Endodermal cell (in vitro differentiated cells): ENCODE results near the gene TDRD12. TPM values are rescaled to one million over a fixed set of nuclear protein-coding genes. Genes with fewer than 3 reads are reported as not detected.

Experiments used
- DNase-seq: peaks from one replicate; pipeline ENCODE4 v3.0.0-alpha.2; 2017
- H3K27ac ChIP-seq: 2 replicates; pipeline ENCODE4 v1.5.1; 2013; ENCODE audit warnings: mild to moderate bottlenecking, low read depth, low read length, moderate library complexity
- H3K27me3 ChIP-seq: 2 replicates; pipeline ENCODE4 v1.6.1; 2013; ENCODE audit warnings: mild to moderate bottlenecking, low read length, moderate library complexity; ENCODE audit not compliant: insufficient read depth, control insufficient read depth, poor library complexity, severe bottlenecking
- H3K36me3 ChIP-seq: 2 replicates; pipeline ENCODE4 v1.7.0; 2013; ENCODE audit warnings: mild to moderate bottlenecking, low read length, moderate library complexity; ENCODE audit not compliant: control insufficient read depth, insufficient read depth
- H3K4me1 ChIP-seq: one replicate; pipeline ENCODE4 v1.7.0; 2013; ENCODE audit warnings: low read length; ENCODE audit not compliant: control insufficient read depth, insufficient read depth
- H3K4me3 ChIP-seq: 2 replicates; pipeline ENCODE4 v1.5.1; 2013; ENCODE audit warnings: mild to moderate bottlenecking, low read length, moderate library complexity
- H3K9ac ChIP-seq: 2 replicates; pipeline ENCODE4 v1.6.1; 2013; ENCODE audit warnings: mild to moderate bottlenecking, low read length, moderate library complexity; ENCODE audit not compliant: poor library complexity, severe bottlenecking; ENCODE audit errors: extremely low read depth
- H3K9me3 ChIP-seq: 2 replicates; pipeline ENCODE4 v1.6.1; 2013; ENCODE audit warnings: mild to moderate bottlenecking, low read length, moderate library complexity; ENCODE audit not compliant: control insufficient read depth
- H3K27ac Mint-ChIP-seq: 2 replicates; pipeline ENCODE4 v1.8.0; 2020; ENCODE audit warnings: mixed read lengths
- H3K27me3 Mint-ChIP-seq: 2 replicates; pipeline ENCODE4 v1.8.0; 2021; ENCODE audit warnings: mild to moderate bottlenecking, mixed read lengths; ENCODE audit not compliant: insufficient read depth
- H3K36me3 Mint-ChIP-seq: 2 replicates; pipeline ENCODE4 v1.8.0; 2020; ENCODE audit warnings: low read depth, mixed read lengths
- H3K4me1 Mint-ChIP-seq: 2 replicates; pipeline ENCODE4 v1.8.0; 2020; ENCODE audit warnings: mixed read lengths
- H3K4me3 Mint-ChIP-seq: 2 replicates; pipeline ENCODE4 v1.8.0; 2020; ENCODE audit warnings: mild to moderate bottlenecking, moderate library complexity, mixed read lengths
- H3K9me3 Mint-ChIP-seq: 2 replicates; pipeline ENCODE4 v1.8.0; 2020; ENCODE audit warnings: mild to moderate bottlenecking, mixed read lengths
- WGBS, 2 experiments: methylation state at CpG; one replicate each; pipeline versions ENCODE4 v1.1.5 to v1.1.7; 2013; ENCODE audit warnings: missing lambda C conversion rate in 2 of 2, mixed read lengths in 1 of 2; ENCODE audit not compliant: insufficient coverage in 1 of 2, insufficient read length in 1 of 2; 5-methylcytosine and 5-hydroxymethylcytosine counted together
- total RNA-seq, 2 donors: library from RNA; stranded (reverse); fragmentation: NEBNext Ultra II Directional in 1 of 2; extraction: Animal tissue kit (Norgen Biotek cat#: 25700) in 1 of 2; gene quantifications; 2 replicates in 1 of 2; 3 replicates in 1 of 2; pipeline ENCODE4 v1.2.1, GENCODE V29; 2021
- TF ChIP-seq, protein P1 (sequence below): fragments of 200-600 bp; sonication (generic); conservative IDR thresholded peaks from 2 replicates; pipeline ENCODE4 v1.5.0; 2021; ENCODE audit warnings: antibody characterized with exemption, mild to moderate bottlenecking

TDRD12 gene
- total RNA-seq, 2 donors from 2014 or later: 0.20 to 0.84 TPM

DNA sequence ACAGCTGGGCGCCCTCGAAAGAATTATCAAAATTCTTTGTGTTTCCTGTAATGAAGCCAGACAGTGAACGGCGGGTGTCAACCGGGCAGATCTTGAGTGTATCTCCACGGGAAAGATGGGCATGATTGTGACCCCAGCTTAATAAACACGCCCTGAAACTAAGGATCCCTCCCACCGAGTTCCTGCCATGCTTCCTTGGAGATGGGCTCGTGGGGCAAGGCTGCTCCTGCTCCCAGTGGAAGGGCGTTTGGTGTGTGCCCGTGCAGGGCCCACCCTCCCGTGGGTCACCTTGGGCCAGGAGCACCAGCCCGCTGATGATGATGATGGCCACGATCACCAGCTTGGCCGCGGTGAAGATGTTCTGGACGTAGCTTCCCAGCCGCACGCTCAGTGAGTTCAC, 142.6 kb downstream of the TDRD12 start:
- Mint-ChIP-seq H3K36me3 (no peaks in the 10 kb centered on the region), H3K9me3 (no peaks in the 10 kb centered on the region), H3K27me3 (peaks cover 1% of the 10 kb centered on the region), H3K27ac (no peak overlapping the region), H3K4me3 (no peak overlapping the region), H3K4me1 (no peaks in the 10 kb centered on the region)
- Histone ChIP-seq H3K9me3 (no peaks in the 10 kb centered on the region), H3K27ac (no peak overlapping the region), H3K9ac (no peak overlapping the region), H3K4me3 (no peak overlapping the region), H3K27me3 (no peaks in the 10 kb centered on the region), H3K4me1 (no peaks in the 10 kb centered on the region), H3K36me3 (no peaks in the 10 kb centered on the region)
- DNase-seq: no peak
- 93 to 98% methylated on average over 10 to 19 of the region's 19 CpGs for WGBS, 2 experiments
- TF ChIP-seq, protein P1, sequence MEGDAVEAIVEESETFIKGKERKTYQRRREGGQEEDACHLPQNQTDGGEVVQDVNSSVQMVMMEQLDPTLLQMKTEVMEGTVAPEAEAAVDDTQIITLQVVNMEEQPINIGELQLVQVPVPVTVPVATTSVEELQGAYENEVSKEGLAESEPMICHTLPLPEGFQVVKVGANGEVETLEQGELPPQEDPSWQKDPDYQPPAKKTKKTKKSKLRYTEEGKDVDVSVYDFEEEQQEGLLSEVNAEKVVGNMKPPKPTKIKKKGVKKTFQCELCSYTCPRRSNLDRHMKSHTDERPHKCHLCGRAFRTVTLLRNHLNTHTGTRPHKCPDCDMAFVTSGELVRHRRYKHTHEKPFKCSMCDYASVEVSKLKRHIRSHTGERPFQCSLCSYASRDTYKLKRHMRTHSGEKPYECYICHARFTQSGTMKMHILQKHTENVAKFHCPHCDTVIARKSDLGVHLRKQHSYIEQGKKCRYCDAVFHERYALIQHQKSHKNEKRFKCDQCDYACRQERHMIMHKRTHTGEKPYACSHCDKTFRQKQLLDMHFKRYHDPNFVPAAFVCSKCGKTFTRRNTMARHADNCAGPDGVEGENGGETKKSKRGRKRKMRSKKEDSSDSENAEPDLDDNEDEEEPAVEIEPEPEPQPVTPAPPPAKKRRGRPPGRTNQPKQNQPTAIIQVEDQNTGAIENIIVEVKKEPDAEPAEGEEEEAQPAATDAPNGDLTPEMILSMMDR: no peak

DNA sequence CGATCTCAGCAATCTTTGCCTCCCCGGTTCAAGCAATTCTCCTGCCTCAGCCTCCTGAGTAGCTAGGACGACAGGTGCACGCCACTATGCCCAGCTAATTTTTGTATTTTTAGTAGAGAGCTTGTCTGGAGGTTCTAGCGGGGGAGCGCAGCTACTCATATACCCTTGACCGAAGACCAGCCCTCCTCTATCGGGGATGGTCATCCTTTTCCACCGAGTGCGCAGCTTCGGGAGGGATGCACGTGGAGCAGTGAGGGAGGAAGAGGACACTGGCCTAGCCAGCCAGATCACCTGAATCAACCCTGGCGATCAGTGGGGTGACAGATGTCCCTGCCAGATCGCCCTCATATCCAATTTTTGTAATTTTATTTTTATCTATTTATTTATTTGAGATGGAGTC, 143.2 kb downstream of the TDRD12 start:
- WGBS, 2 experiments: 93 to 94% methylated on average over 10 to 13 of the region's 14 CpGs
- peaks cover 1% of the 10 kb centered on the region for H3K27me3 Mint-ChIP-seq
- H3K27ac ChIP-seq: no peak overlapping the region

DNA sequence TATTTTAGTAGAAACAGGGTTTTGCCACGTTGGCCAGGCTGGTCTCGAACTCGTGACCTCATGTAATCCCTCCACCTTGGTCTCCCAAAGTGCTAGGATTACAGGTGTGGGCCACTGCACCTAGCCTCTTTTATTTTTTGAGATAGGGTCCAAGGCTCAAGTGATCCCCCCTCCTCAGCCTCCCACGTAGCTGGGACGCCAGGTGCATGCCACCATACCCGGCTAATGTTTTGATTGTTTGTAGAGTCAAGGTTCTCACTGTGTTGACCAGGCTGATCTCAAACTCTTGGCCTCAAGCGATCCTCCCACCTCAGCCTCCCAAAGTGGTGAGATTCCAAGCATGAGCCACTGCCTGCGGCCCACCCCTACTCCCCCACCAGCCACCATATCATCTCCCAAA, 143.7 kb downstream of the TDRD12 start:
- Mint-ChIP-seq H3K9me3 (no peaks in the 10 kb centered on the region), H3K36me3 (no peaks in the 10 kb centered on the region), H3K4me1 (no peaks in the 10 kb centered on the region), H3K4me3 (no peak overlapping the region), H3K27me3 (peaks cover 1% of the 10 kb centered on the region), H3K27ac (no peak overlapping the region)
- H3K9ac ChIP-seq: no peak overlapping the region
- no peaks in the 10 kb centered on the region for H3K36me3 ChIP-seq
- H3K9me3 ChIP-seq: no peaks in the 10 kb centered on the region
- 90 to 96% methylated on average over 4 to 8 of the region's 8 CpGs for WGBS, 2 experiments
- H3K4me1 ChIP-seq: no peaks in the 10 kb centered on the region
- no peaks in the 10 kb centered on the region for H3K27me3 ChIP-seq
- H3K27ac ChIP-seq: no peak overlapping the region
- H3K4me3 ChIP-seq: no peak overlapping the region
- TF ChIP-seq, protein P1: no peak
- DNase-seq: no peak

More for the DNA sequence above, 143.2 kb downstream of the TDRD12 start:
- H3K36me3 ChIP-seq: no peaks in the 10 kb centered on the region
- H3K36me3 Mint-ChIP-seq: no peaks in the 10 kb centered on the region
- H3K9me3 Mint-ChIP-seq: no peaks in the 10 kb centered on the region
- H3K9ac ChIP-seq: no peak overlapping the region
- H3K4me3 Mint-ChIP-seq: no peak overlapping the region
- no peaks in the 10 kb centered on the region for H3K9me3 ChIP-seq
- DNase-seq: no peak
- H3K4me3 ChIP-seq: no peak overlapping the region
- no peaks in the 10 kb centered on the region for H3K4me1 Mint-ChIP-seq
- H3K4me1 ChIP-seq: no peaks in the 10 kb centered on the region
- H3K27ac Mint-ChIP-seq: no peak overlapping the region
- no peaks in the 10 kb centered on the region for H3K27me3 ChIP-seq
- TF ChIP-seq, protein P1: no peak
